ENCODE data around the gene IKZF2.

Gene IKZF2

GRCh38 chr2:212953170-212953920, 198.1 kb downstream of the IKZF2 start:
- H3K9me3 ChIP-seq (ENCODE audit: control insufficient read depth in 1 of 2, low read length in 2 of 2), result no peaks in the 10 kb centered on the region

GRCh38 chr2:212949786-212950185, 201.6 kb downstream of the IKZF2 start:
- H3K4me1 ChIP-seq (ENCODE audit: control insufficient read depth in 1 of 2, insufficient read depth in 2 of 2, low read length in 2 of 2), result no peaks in the 10 kb centered on the region
- H3K27ac ChIP-seq (ENCODE audit: low read depth, low read length), result no peak overlapping the region
- no peak overlapping the region for H3K9ac ChIP-seq (ENCODE audit: low read depth in 1 of 2, low read length in 2 of 2)
- H3K9me3 ChIP-seq (ENCODE audit: control insufficient read depth in 1 of 2, low read length in 2 of 2), result no peaks in the 10 kb centered on the region
- no peak overlapping the region for H3K4me3 ChIP-seq (ENCODE audit: low read depth in 1 of 2, low read length in 2 of 2)
- no peaks in the 10 kb centered on the region for H3K36me3 ChIP-seq (ENCODE audit: control insufficient read depth in 1 of 2, insufficient read depth in 2 of 2, low read length in 2 of 2)
- H3K27me3 ChIP-seq (ENCODE audit: control insufficient read depth in 1 of 2, insufficient read depth in 2 of 2, low read length in 2 of 2), result no peaks in the 10 kb centered on the region

More at GRCh38 chr2:212953170-212953920, 198.1 kb downstream of the IKZF2 start:
- H3K9ac ChIP-seq (ENCODE audit: low read depth in 1 of 2, low read length in 2 of 2), result no peak overlapping the region
- H3K36me3 ChIP-seq (ENCODE audit: control insufficient read depth in 1 of 2, insufficient read depth in 2 of 2, low read length in 2 of 2), result no peaks in the 10 kb centered on the region
- H3K4me1 ChIP-seq (ENCODE audit: control insufficient read depth in 1 of 2, insufficient read depth in 2 of 2, low read length in 2 of 2), result no peaks in the 10 kb centered on the region
- no peak overlapping the region for H3K4me3 ChIP-seq (ENCODE audit: low read depth in 1 of 2, low read length in 2 of 2)
- no peak overlapping the region for H3K27ac ChIP-seq (ENCODE audit: low read depth, low read length)
- no peaks in the 10 kb centered on the region for H3K27me3 ChIP-seq (ENCODE audit: control insufficient read depth in 1 of 2, insufficient read depth in 2 of 2, low read length in 2 of 2)
